A549 (cell line): ENCODE data around the gene ABCC9. TPM values are rescaled to one million over a fixed set of nuclear protein-coding genes. Genes with fewer than 3 reads are reported as not detected.

ENCODE experiments used
- ATAC-seq, 2 experiments: fragments of 200-7000 bp in 1 of 2; fragments of >200 bp in 1 of 2; cut with Nextera tagmentation in 1 of 2; cut with Tn5 transposase in 1 of 2; 3 replicates each; pipeline versions ENCODE4 v1.8.0 to v1.9.1; 2018 to 2020; ENCODE audit warnings: mild to moderate bottlenecking in 1 of 2, moderate library complexity in 1 of 2
- CTCF ChIA-PET: fragments of 300-600 bp; sonication (Branson Sonifier 250); formaldehyde crosslinking; extraction: SDS; loops from one replicate; lab custom pipeline; 2021; ENCODE audit warnings: antibody characterized with exemption, inconsistent platforms; lab: Yijun Ruan, JAX
- POLR2A ChIA-PET: fragments of 350-600 bp; formaldehyde crosslinking; extraction: SDS; loops from one replicate; lab custom pipeline; 2021; ENCODE audit warnings: antibody characterized with exemption, inconsistent platforms; lab: Yijun Ruan, JAX
- DNase-seq, 2 experiments: peaks; one replicate each; pipeline versions ENCODE4 v3.0.0 to v3.0.0-alpha.2; 2011 to 2016; ENCODE audit warnings: low read depth in 1 of 2, low spot score in 1 of 2
- FAIRE-seq: peaks from 2 replicates; lab custom pipeline; 2011; peaks lifted over from hg19 to GRCh38; lab: Jason Lieb, UNC
- H3K27ac ChIP-seq, 2 experiments: fragments of >200 bp; sonication (Bioruptor Twin); formaldehyde crosslinking; 3 replicates each; pipeline ENCODE4 v1.5.1; 2016 to 2017
- H3K4me1 ChIP-seq: fragments of >200 bp; sonication (Bioruptor Twin); formaldehyde crosslinking; 3 replicates; pipeline ENCODE4 v1.6.1; 2016
- H3K4me2 ChIP-seq: fragments of >200 bp; sonication (Bioruptor Twin); formaldehyde crosslinking; 3 replicates; pipeline ENCODE4 v1.6.1; 2016
- H3K4me3 ChIP-seq: fragments of >200 bp; sonication (Bioruptor Twin); formaldehyde crosslinking; 3 replicates; pipeline ENCODE4 v1.5.1; 2016
- H3K9me3 ChIP-seq: fragments of >200 bp; sonication (Bioruptor Twin); formaldehyde crosslinking; 3 replicates; pipeline ENCODE4 v1.6.1; 2016
- CBX2 ChIP-seq: fragments of 200-600 bp; sonication (generic); IDR thresholded peaks from 2 replicates; pipeline ENCODE4 v1.6.1; 2016; ENCODE audit warnings: low read depth, mild to moderate bottlenecking, borderline replicate concordance
- CHD2 ChIP-seq: fragments of 150-350 bp; IDR thresholded peaks from 2 replicates; pipeline ENCODE4 v1.6.1; 2014; ENCODE audit warnings: low read length; ENCODE audit not compliant: partially characterized antibody
- E2F6 ChIP-seq: IDR thresholded peaks from 2 replicates; pipeline ENCODE4 v1.6.1; 2012; ENCODE audit warnings: low read depth, borderline replicate concordance
- EHF ChIP-seq: fragments of 250-450 bp; sonication (Bioruptor Pico); IDR thresholded peaks from 2 replicates; pipeline ENCODE4 v1.5.0; 2020; ENCODE audit warnings: mild to moderate bottlenecking
- EP300 ChIP-seq, 2 experiments: fragments of >200 bp; sonication (Bioruptor Twin); formaldehyde crosslinking; IDR thresholded peaks; 2 replicates in 1 of 2; 3 replicates in 1 of 2; pipeline ENCODE4 v1.6.1; 2016 to 2017
- ESRRA ChIP-seq: fragments of 150-350 bp; IDR thresholded peaks from 2 replicates; pipeline ENCODE4 v1.6.1; 2014; ENCODE audit warnings: mild to moderate bottlenecking, low read length, borderline replicate concordance
- FOSB ChIP-seq: fragments of 250-450 bp; sonication (Bioruptor Pico); IDR thresholded peaks from 2 replicates; pipeline ENCODE4 v1.5.0; 2020; ENCODE audit warnings: mild to moderate bottlenecking, moderate library complexity
- GATA3 ChIP-seq: IDR thresholded peaks from 2 replicates; pipeline ENCODE4 v1.6.1; 2012; ENCODE audit warnings: borderline replicate concordance
- HMGXB4 ChIP-seq: fragments of 250-450 bp; sonication (Bioruptor Pico); IDR thresholded peaks from 2 replicates; pipeline ENCODE4 v1.5.0; 2021; ENCODE audit warnings: mild to moderate bottlenecking, moderate library complexity, borderline replicate concordance
- KDM5A ChIP-seq: fragments of 200-600 bp; sonication (generic); IDR thresholded peaks from 2 replicates; pipeline ENCODE4 v1.6.1; 2016; ENCODE audit warnings: antibody characterized with exemption, mild to moderate bottlenecking
- MAFK ChIP-seq: fragments of 450-650 bp; IDR thresholded peaks from 2 replicates; pipeline ENCODE4 v1.6.1; 2014; ENCODE audit not compliant: partially characterized antibody
- MAX ChIP-seq: IDR thresholded peaks from 2 replicates; pipeline ENCODE4 v1.6.1; 2012
- MAZ ChIP-seq: fragments of 150-350 bp; IDR thresholded peaks from 2 replicates; pipeline ENCODE4 v1.6.1; 2014; ENCODE audit warnings: antibody characterized with exemption, low read depth, low read length, borderline replicate concordance
- MYC ChIP-seq: IDR thresholded peaks from 2 replicates; pipeline ENCODE4 v1.6.1; 2012; ENCODE audit warnings: mild to moderate bottlenecking, inconsistent platforms, low read length, improper control_type of control experiment, borderline replicate concordance
- NFE2L2 ChIP-seq: fragments of 150-350 bp; conservative IDR thresholded peaks from 2 replicates; pipeline ENCODE4 v1.6.1; 2014; ENCODE audit warnings: low read length
- NPAS2 ChIP-seq: fragments of 250-450 bp; sonication (Bioruptor Pico); IDR thresholded peaks from 2 replicates; pipeline ENCODE4 v1.8.0; 2022; ENCODE audit warnings: mild to moderate bottlenecking, moderate library complexity, borderline replicate concordance
- PBX3 ChIP-seq: IDR thresholded peaks from 2 replicates; pipeline ENCODE4 v1.6.1; 2012
- RARB ChIP-seq: fragments of 250-450 bp; sonication (Bioruptor Pico); IDR thresholded peaks from 2 replicates; pipeline ENCODE4 v1.8.0; 2021; ENCODE audit warnings: mild to moderate bottlenecking, moderate library complexity
- REST ChIP-seq: fragments of 200-600 bp; sonication (generic); IDR thresholded peaks from 2 replicates; pipeline ENCODE4 v1.6.1; 2016; ENCODE audit warnings: antibody characterized with exemption, mild to moderate bottlenecking, moderate library complexity
- RFX5 ChIP-seq: fragments of 450-650 bp; IDR thresholded peaks from 2 replicates; pipeline ENCODE4 v1.7.1; 2014; ENCODE audit warnings: antibody characterized with exemption, mild to moderate bottlenecking, moderate library complexity
- SMC3 ChIP-seq: fragments of >200 bp; sonication (Bioruptor Twin); formaldehyde crosslinking; IDR thresholded peaks from 3 replicates; pipeline ENCODE4 v1.6.1; 2018; ENCODE audit warnings: inconsistent platforms
- SREBF2 ChIP-seq: fragments of 450-650 bp; IDR thresholded peaks from 2 replicates; pipeline ENCODE4 v1.6.1; 2014; ENCODE audit warnings: mild to moderate bottlenecking, moderate library complexity
- TP53 ChIP-seq: fragments of 250-450 bp; sonication (Bioruptor Pico); IDR thresholded peaks from 2 replicates; pipeline ENCODE4 v1.5.0; 2021; ENCODE audit warnings: mild to moderate bottlenecking, moderate library complexity
- WGBS: methylation state at CpG from one replicate; pipeline ENCODE4 v1.1.6; 2017; ENCODE audit errors: missing lambda C conversion rate; 5-methylcytosine and 5-hydroxymethylcytosine counted together
- polyA plus RNA-seq, 4 experiments: library from polyadenylated mRNA; depleted of rRNA in 3 of 4; stranded (reverse); fragments of >200 nt; fragmentation: RNase III in 1 of 4; extraction: RNeasy Plus Mini Kit Qiagen cat#74134 plus additional on column Dnase treatment in 1 of 4; gene quantifications; 2 replicates in 3 of 4; 3 replicates in 1 of 4; pipeline ENCODE4 v1.2.3, GENCODE V29; 2011 to 2017

ABCC9 gene
- polyA plus RNA-seq, 2 of the 4 experiments (the other 2 are of a cell fraction) = 0.01 TPM; not detected in 1

GRCh38 chr12:21843795-21844194, 97.4 kb downstream of the ABCC9 start:
- FAIRE-seq = peak; percentile 28
- Histone ChIP-seq H3K9me3 (no peaks in the 10 kb centered on the region), H3K27ac (no peak overlapping the region), H3K4me1 (no peaks in the 10 kb centered on the region), H3K4me2 (no peak overlapping the region), H3K4me3 (no peak overlapping the region)
- no peak for ATAC-seq
- DNase-seq = no peak
- TF ChIP-seq ESRRA = no peak
- ChIA-PET POLR2A (no interaction called here), CTCF (no interaction called here)
- WGBS = 67% methylated on average over 2 of the region's 2 CpGs

GRCh38 chr12:21839776-21840175, 101.5 kb downstream of the ABCC9 start:
- Histone ChIP-seq H3K4me3 (no peak overlapping the region), H3K4me2 (no peak overlapping the region), H3K9me3 (no peaks in the 10 kb centered on the region), H3K4me1 (no peaks in the 10 kb centered on the region), H3K27ac (no peak overlapping the region)
- FAIRE-seq = no peak
- ATAC-seq = no peak
- WGBS = 16% methylated on average over 1 of the region's 1 CpG
- POLR2A ChIA-PET = no interaction called here
- CTCF ChIA-PET = interaction anchor here (0.7 to 1.5 kb wide), 2 partner anchors 19 to 142 kb away, joined by 3 to 4 read pairs; no protein-coding TSS in a partner anchor
- DNase-seq = no peak
- no peak for TF ChIP-seq PBX3
- TF ChIP-seq HMGXB4 (CRISPR knock-in tag) = no peak
- no peak for TF ChIP-seq MAX
- no peak for TF ChIP-seq MAFK
- TF ChIP-seq MYC = no peak
- no peak for TF ChIP-seq CBX2
- TF ChIP-seq SMC3 = no peak
- no peak for TF ChIP-seq RFX5
- TF ChIP-seq NPAS2 (CRISPR knock-in tag) = no peak
- TF ChIP-seq, all 56 proteins: peak for 0

- DNase-seq (no peak), ATAC-seq (no peak), FAIRE-seq (no peak)
- no peaks in the 10 kb centered on the region for H3K9me3 ChIP-seq
- H3K4me1 ChIP-seq = no peaks in the 10 kb centered on the region
- POLR2A ChIA-PET = no interaction called here
- WGBS = 54% methylated on average over 2 of the region's 2 CpGs
- no peak overlapping the region for H3K27ac ChIP-seq
- CTCF ChIA-PET = no interaction called here
- no peak for TF ChIP-seq EP300 (IDR thresholded peaks at IDR 0.05)
- TF ChIP-seq MAFK = peak; percentile 91
- no peak overlapping the region for H3K4me3 ChIP-seq
- H3K4me2 ChIP-seq = no peak overlapping the region
These were observed 103.4 kb downstream of the ABCC9 start for GRCh38 chr12:21837847-21838246.

GRCh38 chr12:21831791-21832344, 109.4 kb downstream of the ABCC9 start:
- Histone ChIP-seq H3K4me1 (no peaks in the 10 kb centered on the region), H3K9me3 (no peaks in the 10 kb centered on the region), H3K27ac (no peak overlapping the region), H3K4me3 (no peak overlapping the region), H3K4me2 (no peak overlapping the region)
- DNase-seq (no peak), ATAC-seq (no peak), FAIRE-seq (no peak)
- CTCF ChIA-PET = no interaction called here
- POLR2A ChIA-PET = no interaction called here
- 45% methylated on average over 4 of the region's 4 CpGs for WGBS
- no peak for TF ChIP-seq KDM5A
- no peak for TF ChIP-seq CHD2
- TF ChIP-seq SREBF2 = no peak
- TF ChIP-seq NFE2L2 = no peak
- TF ChIP-seq EHF (CRISPR knock-in tag) = no peak
- TF ChIP-seq FOSB (CRISPR knock-in tag) = no peak
- TF ChIP-seq E2F6 = no peak
- no peak for TF ChIP-seq GATA3
- TF ChIP-seq TP53 (CRISPR knock-in tag) = no peak
- no peak for TF ChIP-seq RARB (CRISPR knock-in tag)
- TF ChIP-seq MAZ = no peak
- TF ChIP-seq REST = no peak
